Measurements from ENCODE around the gene RNF180. TPM values are rescaled to one million over a fixed set of nuclear protein-coding genes. Genes with fewer than 3 reads are reported as not detected.

Gene RNF180
- total and polyA plus RNA-seq, 4 donors, result 1.1 to 13.7 (median 2.7) TPM

GRCh38 chr5:64341340-64341739 lies 175.7 kb downstream of the RNF180 start:
- DNase-seq (ENCODE audit: low spot score), result no peak
- Histone ChIP-seq H3K4me1 (ENCODE audit: control insufficient read depth in 4 of 4, insufficient read depth in 4 of 4, low read length in 3 of 4) (no peaks in the 10 kb centered on the region), H3K36me3 (ENCODE audit: control insufficient read depth in 4 of 4, insufficient read depth in 3 of 4, low read depth in 1 of 4, low read length in 3 of 4) (no peaks in the 10 kb centered on the region), H3K9me3 (ENCODE audit: control insufficient read depth in 4 of 4, low read length in 3 of 4) (no peaks in the 10 kb centered on the region), H3K9ac (ENCODE audit: low read depth in 1 of 2, low read length in 2 of 2) (no peak overlapping the region), H3K27ac (ENCODE audit: low read depth in 1 of 2, low read length in 2 of 2) (no peak overlapping the region), H3K27me3 (ENCODE audit: control insufficient read depth in 4 of 4, insufficient read depth in 4 of 4, low read length in 3 of 4) (no peaks in the 10 kb centered on the region), H3K4me3 (ENCODE audit: low read depth in 1 of 3, low read length in 3 of 3) (no peak overlapping the region)
- TF ChIP-seq FOXA1 (IDR thresholded peaks at IDR 0.05) (no peak), REST (IDR thresholded peaks at IDR 0.05) (no peak), YY1 (IDR thresholded peaks at IDR 0.05) (no peak), HNF4A (conservative IDR thresholded peaks at IDR 0.05) (no peak)
- whole genome bisulfite sequencing, result 95% methylated on average over 1 of the region's 1 CpG

- Histone ChIP-seq H3K9me3 (ENCODE audit: control insufficient read depth in 4 of 4, low read length in 3 of 4) (no peaks in the 10 kb centered on the region), H3K36me3 (ENCODE audit: control insufficient read depth in 4 of 4, insufficient read depth in 3 of 4, low read depth in 1 of 4, low read length in 3 of 4) (no peaks in the 10 kb centered on the region), H3K4me3 (ENCODE audit: low read depth in 1 of 3, low read length in 3 of 3) (no peak overlapping the region), H3K27me3 (ENCODE audit: control insufficient read depth in 4 of 4, insufficient read depth in 4 of 4, low read length in 3 of 4) (no peaks in the 10 kb centered on the region), H3K4me1 (ENCODE audit: control insufficient read depth in 4 of 4, insufficient read depth in 4 of 4, low read length in 3 of 4) (no peaks in the 10 kb centered on the region), H3K27ac (ENCODE audit: low read depth in 1 of 2, low read length in 2 of 2) (no peak overlapping the region), H3K9ac (ENCODE audit: low read depth in 1 of 2, low read length in 2 of 2) (no peak overlapping the region)
- TF ChIP-seq JUND (IDR thresholded peaks at IDR 0.05) (no peak), FOXA1 (IDR thresholded peaks at IDR 0.05) (no peak), GABPA (IDR thresholded peaks at IDR 0.05 in 1 of 2, conservative IDR thresholded peaks at IDR 0.05 in 1 of 2) (no peak), ZBTB33 (IDR thresholded peaks at IDR 0.05) (no peak)
- WGBS, result 88% methylated on average over 1 of the region's 1 CpG
- DNase-seq (ENCODE audit: low spot score), result no peak
These were observed 178.9 kb downstream of the RNF180 start for GRCh38 chr5:64344501-64344900.

- TF ChIP-seq RXRA (IDR thresholded peaks at IDR 0.05), result no peak
- TF ChIP-seq RAD21 (IDR thresholded peaks at IDR 0.05), result peak in 1 of 2 donors; percentile 25
- no peak for DNase-seq (ENCODE audit: low spot score)
- no peak overlapping the region for H3K9ac ChIP-seq (ENCODE audit: low read depth in 1 of 2, low read length in 2 of 2)
These were observed 181.7 kb downstream of the RNF180 start for GRCh38 chr5:64347309-64347708.

More at GRCh38 chr5:64347309-64347708, 181.7 kb downstream of the RNF180 start:
- H3K36me3 ChIP-seq (ENCODE audit: control insufficient read depth in 4 of 4, insufficient read depth in 3 of 4, low read depth in 1 of 4, low read length in 3 of 4), result no peaks in the 10 kb centered on the region
- H3K27me3 ChIP-seq (ENCODE audit: control insufficient read depth in 4 of 4, insufficient read depth in 4 of 4, low read length in 3 of 4), result no peaks in the 10 kb centered on the region
- no peak overlapping the region for H3K27ac ChIP-seq (ENCODE audit: low read depth in 1 of 2, low read length in 2 of 2)
- no peaks in the 10 kb centered on the region for H3K9me3 ChIP-seq (ENCODE audit: control insufficient read depth in 4 of 4, low read length in 3 of 4)
- H3K4me3 ChIP-seq (ENCODE audit: low read depth in 1 of 3, low read length in 3 of 3), result no peak overlapping the region
- H3K4me1 ChIP-seq (ENCODE audit: control insufficient read depth in 4 of 4, insufficient read depth in 4 of 4, low read length in 3 of 4), result no peaks in the 10 kb centered on the region

Data from liver (tissue), 9 donors.